HCT116 (cell line): Measurements from ENCODE around the gene TASP1. TPM values are rescaled to one million over a fixed set of nuclear protein-coding genes. Genes with fewer than 3 reads are reported as not detected.

Source experiments
- ATAC-seq: fragments of 200-7000 bp; cut with Tn5 transposase; 2 replicates; pipeline ENCODE4 v1.9.1; 2020; ENCODE audit warnings: mild to moderate bottlenecking, moderate library complexity
- BruUV-seq: library from RNA; stranded (reverse); fragments of 400-500 nt; replicated peaks from 2 replicates; lab custom pipeline; 2021; lab: Mats Ljungman, UMichigan
- CTCF ChIA-PET: fragments of 300-600 bp; sonication (Branson Sonifier 250); formaldehyde crosslinking; loops from one replicate; lab custom pipeline; 2021; ENCODE audit warnings: antibody characterized with exemption; lab: Charles Lee
- POLR2A ChIA-PET: fragments of 300-600, 350-600 bp; sonication (Branson Sonifier 250); formaldehyde crosslinking; loops from one replicate; lab custom pipeline; 2021; ENCODE audit warnings: antibody characterized with exemption; lab: Charles Lee
- RAD21 ChIA-PET, 2 experiments: fragments of 300-600 bp; sonication (Branson Sonifier 250); formaldehyde crosslinking; loops; one replicate each; lab custom pipeline; 2023; ENCODE audit warnings: low total read pairs in 2 of 2; ENCODE audit not compliant: uncharacterized antibody in 2 of 2, unreplicated experiment in 2 of 2, low non-redundant PET in 1 of 2; lab: Charles Lee
- DNase-seq: peaks from one replicate; pipeline ENCODE4 v3.0.0-alpha.2; 2010; ENCODE audit warnings: low read depth, low spot score
- H2AFZ ChIP-seq: fragments of 200-600 bp; shearing (Covaris generic), sonication (generic); 2 replicates; pipeline ENCODE4 v1.6.1; 2017; ENCODE audit warnings: low read depth, mixed run types, mixed read lengths, antibody characterized with exemption, low read length; ENCODE audit not compliant: poor library complexity, severe bottlenecking
- H3K27ac ChIP-seq: 2 replicates; pipeline ENCODE4 v1.5.1; 2012; ENCODE audit warnings: low read depth, low read length
- H3K27me3 ChIP-seq: fragments of 200-600 bp; sonication (generic); 2 replicates; pipeline ENCODE4 v1.6.1; 2016; ENCODE audit warnings: mixed run types, low read length, mixed read lengths; ENCODE audit not compliant: insufficient read depth
- H3K36me3 ChIP-seq, 2 experiments: fragments of 200-500 bp in 1 of 2; fragments of 200-600 bp in 1 of 2; sonication (Bioruptor generic) in 1 of 2; sonication (generic) in 1 of 2; 2 replicates each; pipeline versions ENCODE4 v1.5.1 to v1.6.1; 2014 to 2016; ENCODE audit warnings: low read length in 2 of 2, inconsistent platforms in 1 of 2, mixed read lengths in 1 of 2, mixed run types in 1 of 2; ENCODE audit not compliant: insufficient read depth in 2 of 2, control insufficient read depth in 1 of 2
- H3K4me1 ChIP-seq, 2 experiments: fragments of 200-600 bp in 1 of 2; sonication (generic) in 1 of 2; 2 replicates each; pipeline versions ENCODE4 v1.5.1 to v1.6.1; 2012 to 2017; ENCODE audit warnings: low read length in 2 of 2, inconsistent platforms in 1 of 2, mild to moderate bottlenecking in 1 of 2, mixed read lengths in 1 of 2, mixed run types in 1 of 2, moderate library complexity in 1 of 2; ENCODE audit not compliant: insufficient read depth in 2 of 2, control insufficient read depth in 1 of 2
- H3K4me2 ChIP-seq: fragments of 200-600 bp; sonication (generic); 2 replicates; pipeline ENCODE4 v1.6.1; 2017; ENCODE audit warnings: mixed run types, low read length, mixed read lengths
- H3K4me3 ChIP-seq, 2 experiments: fragments of 200-600 bp in 1 of 2; sonication (generic) in 1 of 2; replicated peaks in 1 of 2; 2 replicates each; pipeline ENCODE4 v1.5.1; 2011 to 2016; ENCODE audit warnings: low read length in 2 of 2, control low read depth in 1 of 2, low read depth in 1 of 2, mild to moderate bottlenecking in 1 of 2, mixed read lengths in 1 of 2, mixed run types in 1 of 2
- H3K79me2 ChIP-seq: fragments of 200-600 bp; sonication (generic); 2 replicates; pipeline ENCODE4 v1.6.1; 2017; ENCODE audit warnings: mild to moderate bottlenecking, mixed run types, low read length, moderate library complexity, mixed read lengths; ENCODE audit not compliant: insufficient read depth
- H3K9ac ChIP-seq: fragments of 200-600 bp; sonication (generic); 2 replicates; pipeline ENCODE4 v1.6.1; 2016; ENCODE audit warnings: low read length, mixed read lengths
- H3K9me2 ChIP-seq: fragments of 200-600 bp; sonication (generic), shearing (Covaris generic); 2 replicates; pipeline ENCODE4 v1.6.1; 2017; ENCODE audit warnings: mixed run types, mild to moderate bottlenecking, moderate library complexity; ENCODE audit not compliant: insufficient read depth
- H3K9me3 ChIP-seq, 2 experiments: fragments of 200-500 bp in 1 of 2; fragments of 200-600 bp in 1 of 2; sonication (Bioruptor generic) in 1 of 2; sonication (generic) in 1 of 2; 2 replicates each; pipeline ENCODE4 v1.6.1; 2014 to 2017; ENCODE audit warnings: low read length in 2 of 2, mixed read lengths in 2 of 2, inconsistent platforms in 1 of 2, low read depth in 1 of 2, mild to moderate bottlenecking in 1 of 2, mixed run types in 1 of 2, moderate library complexity in 1 of 2; ENCODE audit not compliant: control insufficient read depth in 1 of 2, insufficient read depth in 1 of 2
- H4K20me1 ChIP-seq: fragments of 200-600 bp; sonication (generic), shearing (Covaris generic); 2 replicates; pipeline ENCODE4 v1.6.1; 2017; ENCODE audit warnings: mixed run types, mild to moderate bottlenecking, moderate library complexity; ENCODE audit not compliant: insufficient read depth
- CBX3 ChIP-seq: IDR thresholded peaks from 2 replicates; pipeline ENCODE4 v1.6.1; 2012; ENCODE audit warnings: low read depth
- EGR1 ChIP-seq: IDR thresholded peaks from 2 replicates; pipeline ENCODE4 v1.6.1; 2012; ENCODE audit warnings: low read depth
- ELF1 ChIP-seq: IDR thresholded peaks from 2 replicates; pipeline ENCODE4 v1.6.1; 2012; ENCODE audit warnings: low read depth, borderline replicate concordance
- FOSL1 ChIP-seq: IDR thresholded peaks from 2 replicates; pipeline ENCODE4 v1.6.1; 2012; ENCODE audit warnings: low read depth
- JUND ChIP-seq: IDR thresholded peaks from 2 replicates; pipeline ENCODE4 v1.6.1; 2012
- MAX ChIP-seq: IDR thresholded peaks from 2 replicates; pipeline ENCODE4 v1.6.1; 2012
- POLR2A ChIP-seq: IDR thresholded peaks from 2 replicates; pipeline ENCODE4 v1.7.0; 2011; ENCODE audit warnings: borderline replicate concordance; ENCODE audit not compliant: insufficient read depth, insufficient read length; ENCODE audit errors: extremely low read depth
- POLR2AphosphoS5 ChIP-seq: IDR thresholded peaks from 2 replicates; pipeline ENCODE4 v1.6.1; 2011; ENCODE audit warnings: mild to moderate bottlenecking, low read depth, low read length, moderate library complexity
- REST ChIP-seq: IDR thresholded peaks from 2 replicates; pipeline ENCODE4 v1.6.1; 2012; ENCODE audit warnings: low read depth
- SIN3A ChIP-seq: IDR thresholded peaks from 2 replicates; pipeline ENCODE4 v1.6.1; 2012; ENCODE audit warnings: low read depth
- SRF ChIP-seq: IDR thresholded peaks from 2 replicates; pipeline ENCODE4 v1.6.1; 2012; ENCODE audit warnings: low read depth
- TCF7L2 ChIP-seq: IDR thresholded peaks from 2 replicates; pipeline ENCODE4 v1.7.0; 2011; ENCODE audit warnings: borderline replicate concordance, inconsistent platforms; ENCODE audit not compliant: insufficient read depth, insufficient read length; ENCODE audit errors: extremely low read depth
- YY1 ChIP-seq: IDR thresholded peaks from 2 replicates; pipeline ENCODE4 v1.6.1; 2011; ENCODE audit warnings: low read length, low read depth, moderate library complexity, mild to moderate bottlenecking; ENCODE audit not compliant: insufficient replicate concordance; ENCODE audit errors: extremely low read depth
- ZBTB33 ChIP-seq: IDR thresholded peaks from 2 replicates; pipeline ENCODE4 v1.6.1; 2011; ENCODE audit warnings: mild to moderate bottlenecking, low read length, moderate library complexity; ENCODE audit not compliant: insufficient replicate concordance; ENCODE audit errors: extremely low read depth
- ZNF274 ChIP-seq: fragments of 200-500 bp; sonication (Bioruptor generic); IDR thresholded peaks from 2 replicates; pipeline ENCODE4 v1.6.1; 2014; ENCODE audit warnings: mild to moderate bottlenecking, low read depth, low read length, inconsistent platforms
- intact Hi-C: fragments of 100-400 bp; cut with micrococcal nuclease; formaldehyde crosslinking; loops from 2 replicates; pipeline ENCODE4 v1.10.0; 2022
- total RNA-seq: library from RNA; stranded (reverse); gene quantifications from one replicate; pipeline ENCODE4 v1.2.1, GENCODE V29; 2021; ENCODE audit not compliant: unreplicated experiment
- TF ChIP-seq, protein P1 (sequence below), 3 experiments: fragments of 200-600 bp in 1 of 3; sonication (generic) in 1 of 3; IDR thresholded peaks in 2 of 3; conservative IDR thresholded peaks in 1 of 3; 2 replicates each; pipeline ENCODE4 v1.5.1; 2012 to 2017; ENCODE audit warnings: low read depth in 2 of 3, low read length in 2 of 3, antibody characterized with exemption in 1 of 3, borderline replicate concordance in 1 of 3, control low read depth in 1 of 3, mild to moderate bottlenecking in 1 of 3, mixed read lengths in 1 of 3, mixed run types in 1 of 3, moderate library complexity in 1 of 3; ENCODE audit not compliant: insufficient read depth in 1 of 3
- TF ChIP-seq, protein P2 (sequence below): IDR thresholded peaks from 2 replicates; pipeline ENCODE4 v1.6.1; 2012

Gene TASP1
- total RNA-seq, 1 experiment from 2014 or later = 19.1 TPM

DNA sequence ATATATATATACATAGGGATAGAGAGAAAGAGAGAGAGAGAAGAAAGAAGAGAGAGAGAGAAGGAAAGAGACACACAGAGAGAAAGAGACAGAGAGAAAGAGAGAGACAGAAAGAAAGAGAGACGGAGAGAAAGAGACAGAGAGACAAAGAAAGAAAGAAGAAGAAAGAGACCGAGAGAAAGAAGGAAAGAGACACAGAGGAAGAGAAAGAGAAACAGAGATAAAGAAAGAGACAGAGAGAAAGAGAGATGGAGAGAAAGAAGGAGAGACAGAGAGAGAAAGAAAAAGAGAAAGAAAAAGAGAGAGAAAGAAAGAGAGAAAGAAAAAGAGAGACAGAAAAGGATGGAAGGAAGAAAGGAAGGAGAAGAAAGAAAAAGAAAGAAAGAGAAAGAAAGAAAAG lies 46.9 kb upstream of the TASP1 start:
- DNase-seq = no peak
- H3K27ac ChIP-seq = no peak overlapping the region
- intact Hi-C loops = no loop called here
- H3K79me2 ChIP-seq = no peaks in the 10 kb centered on the region
- ChIA-PET POLR2A (no interaction called here), RAD21 (no interaction called here), CTCF (no interaction called here)
- H3K4me2 ChIP-seq = no peak overlapping the region
- no peak overlapping the region for H2AFZ ChIP-seq
- H3K36me3 ChIP-seq = no peaks in the 10 kb centered on the region
- no peak for ATAC-seq
- H3K4me3 ChIP-seq = no peak overlapping the region
- TF ChIP-seq, protein P1, sequence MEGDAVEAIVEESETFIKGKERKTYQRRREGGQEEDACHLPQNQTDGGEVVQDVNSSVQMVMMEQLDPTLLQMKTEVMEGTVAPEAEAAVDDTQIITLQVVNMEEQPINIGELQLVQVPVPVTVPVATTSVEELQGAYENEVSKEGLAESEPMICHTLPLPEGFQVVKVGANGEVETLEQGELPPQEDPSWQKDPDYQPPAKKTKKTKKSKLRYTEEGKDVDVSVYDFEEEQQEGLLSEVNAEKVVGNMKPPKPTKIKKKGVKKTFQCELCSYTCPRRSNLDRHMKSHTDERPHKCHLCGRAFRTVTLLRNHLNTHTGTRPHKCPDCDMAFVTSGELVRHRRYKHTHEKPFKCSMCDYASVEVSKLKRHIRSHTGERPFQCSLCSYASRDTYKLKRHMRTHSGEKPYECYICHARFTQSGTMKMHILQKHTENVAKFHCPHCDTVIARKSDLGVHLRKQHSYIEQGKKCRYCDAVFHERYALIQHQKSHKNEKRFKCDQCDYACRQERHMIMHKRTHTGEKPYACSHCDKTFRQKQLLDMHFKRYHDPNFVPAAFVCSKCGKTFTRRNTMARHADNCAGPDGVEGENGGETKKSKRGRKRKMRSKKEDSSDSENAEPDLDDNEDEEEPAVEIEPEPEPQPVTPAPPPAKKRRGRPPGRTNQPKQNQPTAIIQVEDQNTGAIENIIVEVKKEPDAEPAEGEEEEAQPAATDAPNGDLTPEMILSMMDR (IDR thresholded peaks at IDR 0.05 in 2 of 3, conservative IDR thresholded peaks at IDR 0.05 in 1 of 3; ENCODE audit: borderline replicate concordance in 1 of 3, insufficient read depth in 1 of 3, low read depth in 2 of 3, low read length in 2 of 3) = no peak
- TF ChIP-seq JUND = no peak
- no peak for TF ChIP-seq FOSL1
- TF ChIP-seq SIN3A = no peak
- no peak for TF ChIP-seq MAX
- TF ChIP-seq ELF1 = no peak
- TF ChIP-seq, protein P2, sequence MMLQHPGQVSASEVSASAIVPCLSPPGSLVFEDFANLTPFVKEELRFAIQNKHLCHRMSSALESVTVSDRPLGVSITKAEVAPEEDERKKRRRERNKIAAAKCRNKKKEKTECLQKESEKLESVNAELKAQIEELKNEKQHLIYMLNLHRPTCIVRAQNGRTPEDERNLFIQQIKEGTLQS = no peak
- TF ChIP-seq POLR2AphosphoS5 = no peak
- TF ChIP-seq REST = no peak
- TF ChIP-seq TCF7L2 = no peak
- no peak for TF ChIP-seq POLR2A
- TF ChIP-seq CBX3 = no peak
- no peak for TF ChIP-seq EGR1
- no peak for TF ChIP-seq ZBTB33
- no peak for TF ChIP-seq SRF
- no peak for TF ChIP-seq YY1
- no peak for TF ChIP-seq ZNF274
- no peaks in the 10 kb centered on the region for H3K27me3 ChIP-seq
- no peak overlapping the region for H3K9ac ChIP-seq
- H3K9me3 ChIP-seq = no peaks in the 10 kb centered on the region
- no peaks in the 10 kb centered on the region for H3K9me2 ChIP-seq
- H3K4me1 ChIP-seq = peaks cover 6 to 8% of the 10 kb centered on the region in 2 experiments
- BruUV-seq = no TSS peak
- no peaks in the 10 kb centered on the region for H4K20me1 ChIP-seq
